ENCODE data around the gene TRDMT1.

TRDMT1 gene

GRCh38 chr10:17100586-17100985 is 100.9 kb downstream of the TRDMT1 start:
- Mint-ChIP-seq H3K9me3 (no peaks in the 10 kb centered on the region), H3K4me1 (no peaks in the 10 kb centered on the region), H3K36me3 (no peaks in the 10 kb centered on the region), H3K4me3 (no peak overlapping the region), H3K27ac (peak overlapping the region; percentile 35)
- ATAC-seq = no peak
- DNase-seq (ENCODE audit: low spot score in 2 of 2) = no peak

GRCh38 chr10:17098012-17098411 is 103.5 kb downstream of the TRDMT1 start:
- H3K27ac Mint-ChIP-seq = no peak overlapping the region
- DNase-seq (ENCODE audit: low spot score in 2 of 2) = no peak
- ATAC-seq = no peak
- no peak overlapping the region for H3K4me3 Mint-ChIP-seq
- H3K4me1 Mint-ChIP-seq = peaks cover 2% of the 10 kb centered on the region
- H3K9me3 Mint-ChIP-seq = peaks cover 2% of the 10 kb centered on the region
- no peaks in the 10 kb centered on the region for H3K36me3 Mint-ChIP-seq
